Middle frontal gyrus (tissue), 1 donor: ENCODE data around the gene SYCE1L.
A peak's percentile ranks its signal among the peaks of the same experiment; 100 is the strongest.
"Not testable (repeated sequence)": the region's sequence is repeated elsewhere in the genome, so short reads cannot be mapped to it uniquely, and the experiment has no call there.

Experiments used
- DNase-seq: peaks from one replicate; pipeline ENCODE4 v3.0.0-alpha.2; 2015; ENCODE audit warnings: low spot score; ENCODE audit errors: extremely low spot score

Gene SYCE1L

GRCh38 chr16:77199211-77199610 is at the start of gene SYCE1L:
Gene SYCE1L (plus strand): TSS chr16:77199408. CDS start chr16:77199452, 44 bp downstream.
- DNase-seq, result no peak

- no peak for DNase-seq
Measured at GRCh38 chr16:77157346-77158058, 41.7 kb upstream of the SYCE1L start.

DNA sequence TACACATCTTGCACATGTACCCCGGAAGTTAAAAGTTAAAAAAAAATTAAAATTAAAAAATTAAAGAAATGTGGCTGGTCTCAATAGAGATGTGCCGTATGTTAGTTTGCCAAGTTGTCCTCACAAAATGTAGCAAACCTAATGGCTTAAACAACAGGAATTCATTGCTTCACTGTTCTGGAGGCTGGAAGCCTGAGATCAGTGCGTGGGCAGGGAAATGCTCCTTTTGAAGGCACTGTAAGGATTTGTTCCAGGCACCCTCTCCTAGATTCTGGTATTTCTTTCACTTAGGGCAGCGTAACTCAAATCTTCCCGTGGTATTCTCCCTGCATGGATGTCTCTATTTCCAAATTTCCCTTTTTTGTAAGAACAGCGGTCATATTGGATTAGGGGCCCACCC is 40.9 kb upstream of the SYCE1L start:
- no peak for DNase-seq

DNA sequence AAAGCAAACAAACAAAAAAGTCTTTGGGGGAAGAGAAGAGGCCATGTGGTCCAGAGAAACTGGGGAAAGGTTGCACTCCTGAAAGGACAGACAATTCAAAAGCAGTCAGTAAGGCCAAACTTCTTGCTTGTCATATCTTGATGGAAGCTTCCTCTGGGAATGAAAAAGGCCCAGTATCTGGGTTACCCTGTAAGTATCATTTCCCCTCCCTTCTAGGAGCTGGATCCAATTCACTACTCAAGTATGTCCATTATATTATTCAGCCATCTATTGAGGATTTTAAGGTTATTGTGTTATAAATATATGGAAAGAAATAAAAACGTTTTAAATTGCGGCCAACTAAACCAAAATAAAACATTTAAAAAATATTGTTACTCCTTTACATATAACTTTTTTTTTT is 34.2 kb upstream of the SYCE1L start:
- DNase-seq, result no peak

GRCh38 chr16:77165536-77166236 is 33.5 kb upstream of the SYCE1L start:
- not testable (repeated sequence) for DNase-seq

DNA sequence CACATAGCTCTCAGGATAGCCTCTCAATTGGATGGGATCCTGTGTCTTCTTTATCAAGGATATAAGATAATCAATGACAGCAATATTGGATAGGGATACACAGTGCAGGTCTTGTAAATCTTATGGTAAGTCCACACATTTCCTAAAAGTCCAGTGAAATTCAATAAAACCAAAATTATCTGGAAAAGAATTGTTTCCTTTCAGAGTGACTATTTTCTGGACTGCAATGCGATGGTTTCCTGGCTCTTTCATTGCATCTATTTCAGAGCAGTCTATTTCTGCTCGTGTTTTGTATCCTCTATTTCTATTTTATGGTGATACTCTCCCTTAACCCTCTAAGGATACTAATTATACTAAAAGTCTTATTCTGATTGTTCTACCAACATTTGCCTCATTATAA is 32.5 kb upstream of the SYCE1L start:
- no peak for DNase-seq

- DNase-seq, result no peak
Measured at GRCh38 chr16:77168901-77169300, 30.3 kb upstream of the SYCE1L start.

DNA sequence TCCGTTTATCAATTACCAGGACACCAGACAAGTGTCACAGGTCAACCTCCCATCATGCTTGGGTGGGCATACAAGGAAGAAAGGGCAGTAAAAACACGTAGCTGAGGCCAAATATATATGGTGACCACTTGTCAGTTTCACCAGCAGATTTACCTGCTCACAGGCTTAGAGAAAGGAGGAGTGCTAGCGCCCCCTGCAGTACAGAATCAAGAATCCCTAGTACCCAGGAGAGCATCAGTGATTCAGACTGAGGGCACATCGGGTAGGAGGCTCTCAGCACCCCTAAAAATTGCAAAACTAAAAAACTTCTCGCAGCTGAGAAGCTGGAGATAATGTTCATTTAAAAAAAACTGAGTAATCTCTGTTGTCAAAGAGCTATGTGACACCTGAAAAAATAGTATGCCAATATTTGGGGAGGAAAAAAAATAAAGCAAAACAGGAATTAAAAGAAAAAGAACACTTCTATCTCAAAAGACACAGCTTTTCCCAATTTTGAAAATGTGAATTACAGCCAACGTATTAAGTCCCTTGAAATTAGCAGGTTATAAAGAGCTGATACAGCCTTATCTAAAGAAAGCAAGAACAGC is 29.5 kb upstream of the SYCE1L start:
- no peak for DNase-seq

DNA sequence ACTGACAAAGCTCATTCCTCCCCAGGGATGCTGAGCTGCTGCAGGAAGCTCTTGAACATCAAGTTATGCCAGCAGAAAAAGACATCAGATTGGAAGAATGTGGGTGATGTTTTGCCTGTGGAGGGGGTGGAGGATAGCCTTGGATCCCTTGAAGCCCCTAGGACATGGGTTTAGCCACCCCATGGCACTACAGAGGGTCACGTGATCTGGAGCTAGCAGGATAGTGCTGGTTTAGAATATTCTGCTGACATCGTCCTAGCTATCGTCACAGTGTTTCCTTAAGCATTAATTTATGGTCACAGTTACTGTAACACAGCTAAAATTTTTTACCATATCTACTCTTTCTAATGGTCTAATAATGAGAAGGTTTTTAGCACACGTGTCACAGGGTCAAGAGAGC is 28.4 kb upstream of the SYCE1L start:
- DNase-seq, result no peak

DNA sequence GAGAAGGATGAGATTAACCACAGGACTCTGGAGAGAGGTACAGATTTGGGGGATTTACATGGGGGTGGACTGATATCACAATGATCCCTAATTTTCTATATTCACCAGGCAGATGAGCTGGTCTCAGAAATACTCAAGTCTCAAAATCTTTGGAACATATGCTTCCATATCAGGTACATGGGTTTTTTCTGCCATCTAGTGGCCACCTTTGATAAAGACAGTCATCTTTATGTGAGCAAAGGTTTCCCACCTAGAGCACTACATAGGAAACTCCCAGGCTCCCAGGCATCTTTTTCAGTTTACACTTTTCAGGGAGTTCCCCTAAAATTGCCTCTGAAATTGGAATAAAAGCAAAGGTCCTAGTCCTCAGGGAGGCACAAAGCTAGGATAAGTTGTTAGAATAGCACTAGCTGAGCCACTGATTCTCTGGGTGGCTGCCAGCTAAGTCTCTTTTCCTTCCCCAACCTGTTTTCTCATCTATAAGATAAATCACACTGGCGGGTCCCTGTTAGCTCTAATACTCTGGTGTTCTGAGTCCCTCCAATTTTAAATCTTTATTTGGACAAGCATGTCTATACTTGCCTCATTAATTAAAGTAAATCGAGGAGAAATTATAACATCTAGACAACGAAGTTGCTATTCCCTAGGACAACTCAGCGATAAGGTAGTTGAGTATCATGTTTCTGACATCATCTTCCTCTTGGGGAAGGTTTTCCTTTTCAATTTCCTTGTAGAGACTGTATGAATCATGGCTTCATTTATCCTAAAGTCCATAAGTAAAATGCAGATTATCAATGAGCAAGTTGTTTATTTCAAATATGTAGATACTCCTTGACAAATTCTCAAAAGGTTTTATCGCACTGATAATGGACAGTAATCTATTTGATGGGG is 27.2 kb upstream of the SYCE1L start:
- DNase-seq, result peak; percentile 37

- DNase-seq, result no peak
Measured at GRCh38 chr16:77172951-77173350, 26.3 kb upstream of the SYCE1L start.

- no peak for DNase-seq
Measured at GRCh38 chr16:77183137-77183536, 16.1 kb upstream of the SYCE1L start.

DNA sequence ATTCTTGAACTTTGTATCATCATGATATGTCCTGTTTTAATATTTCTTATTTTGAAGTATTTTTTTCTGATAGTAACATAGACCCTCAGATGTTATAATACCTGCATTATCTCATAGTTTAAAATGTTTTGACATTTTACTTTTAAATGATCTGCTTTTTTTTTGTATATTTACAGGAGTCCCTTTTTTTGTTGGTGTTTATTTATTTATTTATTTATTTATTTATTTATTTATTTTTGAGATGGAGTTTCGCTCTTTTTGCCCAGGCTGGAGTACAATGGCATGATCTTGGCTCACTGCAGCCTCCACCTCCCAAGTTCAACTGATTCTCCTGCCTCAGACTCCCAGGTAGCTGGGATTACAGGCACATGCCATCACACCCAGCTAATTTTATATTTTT is 12.9 kb upstream of the SYCE1L start:
- DNase-seq, result not testable (repeated sequence)

GRCh38 chr16:77190190-77190477 is 9.1 kb upstream of the SYCE1L start:
- DNase-seq, result no peak

- DNase-seq, result peak; percentile 96
Measured at GRCh38 chr16:77190478-77191258, 8.5 kb upstream of the SYCE1L start, which contains the start of gene MON1B. Gene MON1B (plus strand): TSS chr16:77191190. CDS start chr16:77191486, 296 bp downstream.

- no peak for DNase-seq
Measured at GRCh38 chr16:77191259-77191969, 7.8 kb upstream of the SYCE1L start.

GRCh38 chr16:77193377-77193776 is 5.8 kb upstream of the SYCE1L start:
- DNase-seq, result no peak

DNA sequence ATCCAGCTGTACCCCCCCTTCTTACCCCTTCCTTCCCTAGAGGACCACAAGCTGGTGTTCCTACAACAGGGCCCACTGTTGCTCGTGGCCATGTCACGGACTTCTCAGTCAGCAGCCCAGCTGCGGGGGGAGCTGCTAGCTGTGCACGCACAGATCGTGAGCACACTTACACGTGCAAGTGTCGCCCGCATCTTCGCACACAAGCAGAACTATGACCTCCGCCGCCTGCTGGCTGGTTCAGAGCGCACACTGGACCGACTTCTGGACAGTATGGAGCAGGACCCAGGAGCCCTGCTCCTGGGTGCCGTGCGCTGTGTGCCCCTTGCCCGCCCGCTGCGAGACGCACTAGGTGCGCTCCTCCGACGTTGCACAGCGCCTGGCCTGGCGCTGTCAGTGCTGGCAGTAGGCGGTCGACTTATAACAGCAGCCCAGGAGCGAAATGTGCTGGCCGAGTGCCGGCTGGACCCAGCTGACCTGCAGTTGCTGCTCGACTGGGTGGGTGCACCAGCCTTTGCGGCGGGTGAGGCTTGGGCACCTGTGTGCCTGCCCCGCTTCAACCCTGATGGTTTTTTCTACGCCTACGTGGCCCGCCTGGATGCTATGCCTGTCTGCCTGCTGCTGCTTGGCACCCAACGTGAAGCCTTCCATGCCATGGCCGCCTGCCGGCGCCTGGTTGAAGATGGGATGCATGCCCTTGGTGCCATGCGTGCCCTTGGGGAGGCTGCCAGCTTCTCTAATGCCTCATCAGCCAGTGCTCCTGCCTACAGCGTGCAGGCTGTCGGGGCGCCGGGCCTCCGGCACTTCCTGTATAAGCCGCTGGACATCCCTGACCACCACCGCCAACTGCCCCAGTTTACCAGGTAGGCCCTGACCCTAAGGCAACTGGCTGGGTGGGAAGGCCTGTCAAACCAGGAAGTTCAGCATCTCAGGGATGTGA is 4.6 kb upstream of the SYCE1L start:
- DNase-seq, result no peak

- no peak for DNase-seq
Measured at GRCh38 chr16:77195411-77195810, 3.8 kb upstream of the SYCE1L start.
